Activated CD4-positive, alpha-beta memory T cell treated with anti-CD3 and anti-CD28 coated beads for 36 hours (primary cell): ENCODE data around the gene BSPRY. TPM values are rescaled to one million over a fixed set of nuclear protein-coding genes. Genes with fewer than 3 reads are reported as not detected.

Experiments used
- CTCF ChIA-PET: fragments of 350-600 bp; sonication (Branson Sonifier 250); formaldehyde crosslinking; loops from one replicate; lab custom pipeline; 2021; ENCODE audit warnings: antibody characterized with exemption, inconsistent platforms; lab: Charles Lee
- POLR2A ChIA-PET: fragments of 350-600 bp; sonication (Branson Sonifier 250); formaldehyde crosslinking; loops from one replicate; lab custom pipeline; 2021; ENCODE audit warnings: antibody characterized with exemption; lab: Charles Lee
- DNase-seq: peaks from one replicate; pipeline ENCODE4 v3.0.0-alpha.2; 2020
- H3K27ac Mint-ChIP-seq: one replicate; pipeline ENCODE4 v1.8.0; 2021; ENCODE audit warnings: mixed read lengths
- H3K27me3 Mint-ChIP-seq: one replicate; pipeline ENCODE4 v1.8.0; 2021; ENCODE audit warnings: mixed read lengths
- H3K36me3 Mint-ChIP-seq: one replicate; pipeline ENCODE4 v1.8.0; 2021; ENCODE audit warnings: mixed read lengths
- H3K4me1 Mint-ChIP-seq: one replicate; pipeline ENCODE4 v1.8.0; 2021; ENCODE audit warnings: low read depth, mixed read lengths
- H3K4me3 Mint-ChIP-seq: one replicate; pipeline ENCODE4 v1.8.0; 2021; ENCODE audit warnings: mild to moderate bottlenecking, mixed read lengths
- H3K9me3 Mint-ChIP-seq: one replicate; pipeline ENCODE4 v1.8.0; 2021; ENCODE audit warnings: mixed read lengths
- intact Hi-C: fragments of 100-400 bp; cut with micrococcal nuclease; formaldehyde crosslinking; loops from one replicate; pipeline ENCODE4 v1.15.1; 2023
- total RNA-seq, 2 experiments: library from RNA; stranded (reverse); gene quantifications; one replicate each; pipeline ENCODE4 v1.2.3, GENCODE V29; 2021

Gene BSPRY
- total RNA-seq, 2 experiments from 2014 or later = 7.6 to 8.5 TPM

GRCh38 chr9:113386571-113387393, 37.4 kb downstream of the BSPRY start:
- Mint-ChIP-seq H3K4me3 (no peak overlapping the region), H3K9me3 (no peaks in the 10 kb centered on the region), H3K36me3 (peaks cover 14% of the 10 kb centered on the region), H3K27me3 (no peaks in the 10 kb centered on the region), H3K4me1 (no peaks in the 10 kb centered on the region), H3K27ac (no peak overlapping the region)
- DNase-seq = no peak
- intact Hi-C loops = no loop called here
- ChIA-PET CTCF (interaction anchor here (0.6 to 1.9 kb wide), 2 partner anchors 14 to 37 kb away, joined by 3 to 4 read pairs; partner anchors contain the start of gene ALAD), POLR2A (no interaction called here)

- Mint-ChIP-seq H3K27ac (no peak overlapping the region), H3K4me1 (no peaks in the 10 kb centered on the region), H3K36me3 (peaks cover 14% of the 10 kb centered on the region), H3K4me3 (no peak overlapping the region), H3K9me3 (no peaks in the 10 kb centered on the region), H3K27me3 (no peaks in the 10 kb centered on the region)
- ChIA-PET CTCF (interaction anchor here (1.9 kb wide), 1 partner anchor 13 kb away, joined by 4 read pairs; the partner anchor contains the start of gene ALAD), POLR2A (no interaction called here)
- intact Hi-C loops = no loop called here
- DNase-seq = no peak
Measured at GRCh38 chr9:113387560-113388230, 38.4 kb downstream of the BSPRY start.

- POLR2A ChIA-PET = interaction anchor here (1.0 kb wide), 1 partner anchor 21 kb away, joined by 3 read pairs; the partner anchor contains the start of genes C9orf43 and POLE3
- no peaks in the 10 kb centered on the region for H3K9me3 Mint-ChIP-seq
- no peak overlapping the region for H3K27ac Mint-ChIP-seq
- intact Hi-C loops = no loop called here
- no peaks in the 10 kb centered on the region for H3K4me1 Mint-ChIP-seq
- no peak overlapping the region for H3K4me3 Mint-ChIP-seq
- H3K36me3 Mint-ChIP-seq = peaks cover 14% of the 10 kb centered on the region
- no peak for DNase-seq
- no peaks in the 10 kb centered on the region for H3K27me3 Mint-ChIP-seq
- CTCF ChIA-PET = no interaction called here
Measured at GRCh38 chr9:113388833-113389232, 39.5 kb downstream of the BSPRY start.

GRCh38 chr9:113389451-113389850, 40.1 kb downstream of the BSPRY start:
- intact Hi-C loops = no loop called here
- H3K9me3 Mint-ChIP-seq = no peaks in the 10 kb centered on the region
- ChIA-PET CTCF (no interaction called here), POLR2A (interaction anchor here (1.0 kb wide), 1 partner anchor 21 kb away, joined by 3 read pairs; the partner anchor contains the start of genes C9orf43 and POLE3)
- H3K4me3 Mint-ChIP-seq = no peak overlapping the region
- no peaks in the 10 kb centered on the region for H3K27me3 Mint-ChIP-seq
- no peak for DNase-seq
- H3K4me1 Mint-ChIP-seq = no peaks in the 10 kb centered on the region
- H3K36me3 Mint-ChIP-seq = peaks cover 14% of the 10 kb centered on the region
- H3K27ac Mint-ChIP-seq = no peak overlapping the region

GRCh38 chr9:113390192-113390960, 41.0 kb downstream of the BSPRY start:
- Mint-ChIP-seq H3K4me3 (no peak overlapping the region), H3K27ac (no peak overlapping the region), H3K27me3 (no peaks in the 10 kb centered on the region), H3K36me3 (peaks cover 14% of the 10 kb centered on the region), H3K9me3 (no peaks in the 10 kb centered on the region), H3K4me1 (no peaks in the 10 kb centered on the region)
- intact Hi-C loops = no loop called here
- ChIA-PET POLR2A (no interaction called here), CTCF (no interaction called here)
- no peak for DNase-seq

- H3K4me1 Mint-ChIP-seq = no peaks in the 10 kb centered on the region
- no peaks in the 10 kb centered on the region for H3K27me3 Mint-ChIP-seq
- DNase-seq = no peak
- H3K27ac Mint-ChIP-seq = no peak overlapping the region
- CTCF ChIA-PET = interaction anchor here (1.2 to 1.8 kb wide), 2 partner anchors 9 to 266 kb away, joined by 3 to 7 read pairs; partner anchors contain the start of gene ALAD
- intact Hi-C loops = no loop called here
- POLR2A ChIA-PET = no interaction called here
- peaks cover 11% of the 10 kb centered on the region for H3K36me3 Mint-ChIP-seq
- no peaks in the 10 kb centered on the region for H3K9me3 Mint-ChIP-seq
- no peak overlapping the region for H3K4me3 Mint-ChIP-seq
Measured at GRCh38 chr9:113391917-113392316, 42.6 kb downstream of the BSPRY start.

- H3K36me3 Mint-ChIP-seq = peaks cover under 1% of the 10 kb centered on the region
Measured at GRCh38 chr9:113393281-113393680, 43.9 kb downstream of the BSPRY start.

GRCh38 chr9:113395000-113395861, 45.9 kb downstream of the BSPRY start:
- Mint-ChIP-seq H3K27ac (no peak overlapping the region), H3K4me3 (no peak overlapping the region), H3K9me3 (no peaks in the 10 kb centered on the region), H3K36me3 (no peaks in the 10 kb centered on the region), H3K27me3 (no peaks in the 10 kb centered on the region), H3K4me1 (peaks cover 12% of the 10 kb centered on the region)
- no peak for DNase-seq
- intact Hi-C loops = no loop called here
- CTCF ChIA-PET = interaction anchor here (0.6 to 1.1 kb wide), 2 partner anchors 45 to 171 kb away, joined by 3 read pairs; no protein-coding TSS in a partner anchor
- POLR2A ChIA-PET = no interaction called here

More at GRCh38 chr9:113393281-113393680, 43.9 kb downstream of the BSPRY start:
- Mint-ChIP-seq H3K27ac (no peak overlapping the region), H3K4me1 (peaks cover 2% of the 10 kb centered on the region), H3K4me3 (no peak overlapping the region), H3K27me3 (no peaks in the 10 kb centered on the region), H3K9me3 (no peaks in the 10 kb centered on the region)
- ChIA-PET CTCF (interaction anchor here (1.2 to 1.8 kb wide), 2 partner anchors 8 to 265 kb away, joined by 3 to 7 read pairs; partner anchors contain the start of gene ALAD), POLR2A (no interaction called here)
- no peak for DNase-seq
- intact Hi-C loops = no loop called here

- Mint-ChIP-seq H3K4me3 (no peak overlapping the region), H3K36me3 (no peaks in the 10 kb centered on the region), H3K27me3 (no peaks in the 10 kb centered on the region), H3K4me1 (peaks cover 19% of the 10 kb centered on the region), H3K9me3 (no peaks in the 10 kb centered on the region), H3K27ac (no peak overlapping the region)
- no peak for DNase-seq
- ChIA-PET POLR2A (no interaction called here), CTCF (no interaction called here)
- intact Hi-C loops = no loop called here
Measured at GRCh38 chr9:113397203-113397631, 47.9 kb downstream of the BSPRY start.

- DNase-seq = no peak
- Mint-ChIP-seq H3K4me3 (no peak overlapping the region), H3K27me3 (no peaks in the 10 kb centered on the region), H3K27ac (no peak overlapping the region), H3K4me1 (peaks cover 19% of the 10 kb centered on the region), H3K36me3 (no peaks in the 10 kb centered on the region), H3K9me3 (no peaks in the 10 kb centered on the region)
- intact Hi-C loops = no loop called here
- POLR2A ChIA-PET = interaction anchor here (0.9 to 1.2 kb wide), 2 partner anchors 9 to 11 kb away, joined by 3 read pairs; no protein-coding TSS in a partner anchor
- CTCF ChIA-PET = interaction anchor here (0.8 to 6.7 kb wide), 3 partner anchors 9 to 258 kb away, joined by 3 to 81 read pairs (median 4); no protein-coding TSS in a partner anchor
Measured at GRCh38 chr9:113398796-113399195, 49.5 kb downstream of the BSPRY start.
